HFFc6 (cell line): ENCODE results near the gene NDUFAF3. TPM values are rescaled to one million over a fixed set of nuclear protein-coding genes. Genes with fewer than 3 reads are reported as not detected.

Experiments
- DNase-seq: peaks from one replicate; pipeline ENCODE4 v3.0.0-alpha.2; 2018
- H3K27ac Mint-ChIP-seq: 2 replicates; pipeline ENCODE4 v1.8.0; 2020; ENCODE audit warnings: mild to moderate bottlenecking, mixed read lengths
- H3K27me3 Mint-ChIP-seq: 2 replicates; pipeline ENCODE4 v1.8.0; 2021; ENCODE audit warnings: mild to moderate bottlenecking, moderate library complexity, mixed read lengths; ENCODE audit not compliant: insufficient read depth
- H3K36me3 Mint-ChIP-seq: 2 replicates; pipeline ENCODE4 v1.8.0; 2021; ENCODE audit warnings: low read depth, mixed read lengths
- H3K4me1 Mint-ChIP-seq: 2 replicates; pipeline ENCODE4 v1.8.0; 2020; ENCODE audit warnings: low read depth, mixed read lengths
- H3K4me3 Mint-ChIP-seq: 2 replicates; pipeline ENCODE4 v1.8.0; 2020; ENCODE audit warnings: mild to moderate bottlenecking, moderate library complexity, mixed read lengths
- H3K9me3 Mint-ChIP-seq: 2 replicates; pipeline ENCODE4 v1.8.0; 2020; ENCODE audit warnings: mild to moderate bottlenecking, mixed read lengths
- CTCF ChIP-seq: fragments of 200-600 bp; sonication (generic); IDR thresholded peaks from 2 replicates; pipeline ENCODE4 v1.5.0; 2021; ENCODE audit warnings: antibody characterized with exemption, mild to moderate bottlenecking
- total RNA-seq, 6 experiments: library from RNA; stranded (reverse); fragmentation: NEBNext Ultra II Directional; extraction: Animal tissue kit (Norgen Biotek cat#: 25700); gene quantifications; 2 replicates in 1 of 6; 3 replicates in 5 of 6; pipeline ENCODE4 v1.2.3, GENCODE V29; 2021

The NDUFAF3 gene
- total RNA-seq, 6 experiments from 2014 or later = 129 to 164 (median 153) TPM

GRCh38 chr3:49004352-49005302 is 17.3 kb upstream of the NDUFAF3 start:
- no peak overlapping the region for H3K27ac Mint-ChIP-seq
- H3K4me1 Mint-ChIP-seq = peaks cover 28% of the 10 kb centered on the region
- H3K36me3 Mint-ChIP-seq = peaks cover 8% of the 10 kb centered on the region; the same call in 1 of the 2 replicates
- no peaks in the 10 kb centered on the region for H3K9me3 Mint-ChIP-seq
- peaks cover 2% of the 10 kb centered on the region; the same call in 1 of the 2 replicates for H3K27me3 Mint-ChIP-seq
- no peak for TF ChIP-seq CTCF
- DNase-seq = no peak
- no peak overlapping the region for H3K4me3 Mint-ChIP-seq

GRCh38 chr3:49005303-49005680 is 16.6 kb upstream of the NDUFAF3 start:
- no peaks in the 10 kb centered on the region for H3K9me3 Mint-ChIP-seq
- H3K27ac Mint-ChIP-seq = no peak overlapping the region
- H3K27me3 Mint-ChIP-seq = peaks cover 2% of the 10 kb centered on the region; the same call in 1 of the 2 replicates
- H3K4me3 Mint-ChIP-seq = no peak overlapping the region
- DNase-seq = no peak
- no peak for TF ChIP-seq CTCF
- H3K4me1 Mint-ChIP-seq = peaks cover 28% of the 10 kb centered on the region
- H3K36me3 Mint-ChIP-seq = peaks cover 8% of the 10 kb centered on the region; the same call in 1 of the 2 replicates

GRCh38 chr3:49005998-49006397 is 15.9 kb upstream of the NDUFAF3 start:
- Mint-ChIP-seq H3K27me3 (peaks cover 4% of the 10 kb centered on the region), H3K36me3 (peaks cover 8% of the 10 kb centered on the region; the same call in 1 of the 2 replicates), H3K9me3 (no peaks in the 10 kb centered on the region), H3K4me3 (peak overlapping the region; percentile 98), H3K4me1 (peaks cover 28% of the 10 kb centered on the region), H3K27ac (peak overlapping the region; percentile 98)
- TF ChIP-seq CTCF = no peak
- DNase-seq = no peak

GRCh38 chr3:49006408-49007067 is 15.4 kb upstream of the NDUFAF3 start:
- Mint-ChIP-seq H3K27me3 (peaks cover 4% of the 10 kb centered on the region), H3K4me3 (peak overlapping the region; percentile 98), H3K27ac (peak overlapping the region; percentile 98), H3K9me3 (no peaks in the 10 kb centered on the region), H3K4me1 (peaks cover 28% of the 10 kb centered on the region), H3K36me3 (peaks cover 8% of the 10 kb centered on the region; the same call in 1 of the 2 replicates)
- no peak for TF ChIP-seq CTCF
- DNase-seq = no peak

GRCh38 chr3:49007068-49007770 is 14.7 kb upstream of the NDUFAF3 start, which contains the start of gene WDR6:
Gene WDR6 (plus strand): TSS chr3:49007391. CDS start chr3:49007432, 41 bp downstream.
- peak; percentile 97 for DNase-seq
- Mint-ChIP-seq H3K9me3 (no peaks in the 10 kb centered on the region), H3K4me3 (peak within 1 kb of the TSS; percentile 98), H3K36me3 (peaks cover 14% of the 10 kb centered on the region; the same call in 1 of the 2 replicates), H3K27me3 (peaks cover 4% of the 10 kb centered on the region), H3K27ac (peak within 1 kb of the TSS; percentile 98), H3K4me1 (peaks cover 28% of the 10 kb centered on the region)
- TF ChIP-seq CTCF = peak; percentile 77
